HG03342 (cell line): ENCODE results near the gene CPEB3.
"Not testable (repeated sequence)": the region's sequence is repeated elsewhere in the genome, so short reads cannot be mapped to it uniquely, and the experiment has no call there.

Experiments
- ATAC-seq: cut with Tn5 transposase; IDR thresholded peaks from one replicate; pipeline ENCODE4 v1.9.1; 2021; ENCODE audit warnings: mild to moderate bottlenecking, moderate library complexity; ENCODE audit not compliant: unreplicated experiment

CPEB3 gene

DNA sequence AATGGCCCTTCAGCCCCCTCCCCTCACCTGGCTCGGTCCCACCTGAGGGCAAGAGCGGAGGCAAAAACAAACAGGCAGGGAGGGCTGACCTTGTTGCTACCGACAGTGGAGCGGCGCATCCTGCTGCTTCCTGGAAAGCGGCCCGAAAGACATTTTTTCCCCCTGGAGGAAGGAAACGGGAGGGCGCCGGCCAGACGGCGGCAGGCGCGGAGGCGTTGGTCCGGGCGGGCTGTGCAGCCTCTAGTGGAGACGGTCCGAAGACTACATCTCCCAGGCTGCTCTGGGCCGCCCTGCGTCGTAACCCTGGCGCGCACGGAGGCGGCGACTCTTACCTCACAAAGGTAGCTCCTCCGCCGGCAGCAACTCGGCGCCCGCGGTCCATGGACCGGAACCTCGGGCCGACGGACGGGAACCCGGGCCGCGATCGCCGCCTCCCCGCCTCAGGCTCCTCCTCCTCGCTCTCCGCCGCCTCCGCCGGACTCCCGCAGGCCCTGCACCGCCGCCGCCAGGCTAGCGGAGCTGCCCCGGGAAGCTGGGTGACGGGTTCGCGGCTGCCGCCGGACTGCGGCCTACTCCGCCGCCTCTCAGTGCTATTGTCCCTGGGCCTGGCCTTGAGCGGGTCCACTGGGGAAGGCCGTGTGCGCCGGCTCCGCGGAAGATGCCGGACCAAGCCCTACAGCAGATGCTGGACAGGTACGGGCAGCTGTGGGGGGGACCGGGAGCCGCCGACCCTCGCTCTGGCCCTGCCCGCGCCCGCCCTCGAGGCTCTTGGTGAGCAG, at the start of gene CPEB3, which contains the start of gene MARCHF5:
Gene CPEB3, minus strand, starts transcription at position 242 of the 779 bp plus-strand sequence. CDS start 50,728 bp downstream, outside the sequence.
Gene MARCHF5, plus strand, starts transcription at position 331 of the 779 bp plus-strand sequence. Its CDS starts 328 bp downstream, at position 659.
- peak; percentile 96 for ATAC-seq

DNA sequence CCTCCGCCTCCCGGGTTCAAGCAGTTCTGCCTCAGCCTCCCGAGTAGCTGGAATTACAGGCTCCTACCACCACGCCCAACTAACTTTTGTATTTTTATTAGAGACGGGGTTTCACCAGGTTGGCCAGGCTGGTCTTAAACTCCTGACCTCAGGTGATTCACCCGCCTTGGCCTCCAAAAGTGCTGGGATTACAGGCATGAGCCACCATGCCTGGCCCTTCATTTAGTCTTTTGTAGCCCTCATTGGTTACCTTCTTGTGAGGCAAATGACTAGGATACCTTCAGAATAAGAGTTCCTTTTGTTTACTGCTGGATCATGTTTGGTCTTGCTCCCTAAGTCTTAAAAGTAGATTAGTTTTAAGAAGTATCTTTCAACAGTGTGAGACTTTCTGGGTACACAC, 39.0 kb upstream of the CPEB3 start:
- ATAC-seq: not testable (repeated sequence)

DNA sequence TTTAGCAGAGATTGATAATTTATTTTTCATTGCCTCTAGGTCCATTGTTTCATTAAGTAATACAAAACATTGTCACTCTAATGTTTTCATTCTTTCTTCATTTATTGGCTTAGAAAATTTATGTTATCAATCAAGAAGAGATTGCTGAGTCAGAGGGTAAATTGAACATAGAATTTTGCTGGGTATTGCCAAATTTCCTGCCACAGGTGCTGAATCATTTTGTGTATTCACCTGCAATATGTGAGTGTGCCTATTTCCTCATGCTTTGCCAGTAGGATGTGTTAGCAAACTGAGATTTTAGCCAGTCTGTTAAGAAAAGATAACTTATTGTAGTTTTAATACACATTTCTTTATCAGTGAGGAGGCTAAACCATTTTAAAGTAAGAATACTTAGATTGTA, 38.1 kb upstream of the CPEB3 start:
- no peak for ATAC-seq

DNA sequence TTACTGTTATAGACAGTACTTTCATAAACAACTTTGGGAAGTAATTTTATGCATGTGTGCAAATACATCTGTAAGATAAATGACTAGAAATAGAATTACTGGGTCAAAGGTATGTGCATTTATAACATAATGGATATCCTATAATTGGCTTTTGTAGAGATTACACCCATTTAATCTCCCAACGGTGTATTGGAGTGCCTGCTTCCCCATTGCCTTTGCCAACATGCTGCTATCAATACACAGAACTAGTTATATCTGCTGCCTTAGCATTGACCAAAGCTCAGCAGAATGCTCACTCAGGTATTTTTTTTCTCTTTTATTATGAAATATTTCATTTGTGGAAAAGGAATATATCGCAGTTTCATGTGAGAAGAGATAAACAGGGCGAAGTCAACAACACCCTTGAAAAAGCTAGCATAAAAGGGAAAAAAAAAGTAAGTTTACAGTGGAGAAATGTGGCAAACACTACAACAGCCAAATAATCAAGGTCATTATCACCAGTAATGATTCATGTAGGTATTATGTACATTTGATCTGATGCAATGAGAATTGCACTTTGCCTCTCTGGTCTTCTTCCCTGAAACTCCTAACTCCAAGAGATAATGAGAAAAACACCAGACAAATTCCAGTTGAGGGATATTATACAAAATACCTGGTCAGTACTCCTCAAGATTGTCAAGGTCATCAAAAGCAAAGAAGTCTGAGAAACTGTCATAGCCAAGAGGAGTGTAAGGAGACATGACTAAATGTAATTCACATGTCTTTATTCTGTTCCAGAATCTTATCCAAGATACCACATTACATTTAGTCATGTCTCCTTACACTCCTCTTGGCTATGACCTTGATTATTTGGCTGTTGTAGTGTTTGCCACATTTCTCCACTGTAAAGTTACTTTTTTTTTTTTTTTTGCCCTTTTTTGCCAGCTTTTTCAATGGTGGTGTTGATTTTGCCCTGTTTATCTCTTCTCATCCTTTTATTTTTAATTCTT, 36.9 kb upstream of the CPEB3 start:
- no peak for ATAC-seq

DNA sequence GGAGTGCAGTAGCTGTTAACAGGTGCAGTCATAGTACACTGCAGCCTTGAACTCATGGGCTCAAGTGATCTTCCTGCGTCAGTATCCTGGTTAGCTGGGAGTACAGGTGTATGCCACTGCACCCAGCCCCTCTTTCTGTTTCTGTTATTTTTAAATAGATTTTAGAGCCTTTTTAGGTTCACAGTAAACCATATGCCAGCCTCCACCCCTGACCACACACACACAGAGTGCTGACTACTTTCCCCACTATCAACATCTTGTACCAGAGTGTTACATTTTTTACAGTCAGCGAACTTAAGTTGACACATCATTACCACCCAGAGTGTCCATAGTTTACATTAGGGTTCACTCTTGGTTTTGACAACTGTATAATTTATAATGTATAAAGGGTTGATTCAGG, 32.2 kb upstream of the CPEB3 start:
- no peak for ATAC-seq

DNA sequence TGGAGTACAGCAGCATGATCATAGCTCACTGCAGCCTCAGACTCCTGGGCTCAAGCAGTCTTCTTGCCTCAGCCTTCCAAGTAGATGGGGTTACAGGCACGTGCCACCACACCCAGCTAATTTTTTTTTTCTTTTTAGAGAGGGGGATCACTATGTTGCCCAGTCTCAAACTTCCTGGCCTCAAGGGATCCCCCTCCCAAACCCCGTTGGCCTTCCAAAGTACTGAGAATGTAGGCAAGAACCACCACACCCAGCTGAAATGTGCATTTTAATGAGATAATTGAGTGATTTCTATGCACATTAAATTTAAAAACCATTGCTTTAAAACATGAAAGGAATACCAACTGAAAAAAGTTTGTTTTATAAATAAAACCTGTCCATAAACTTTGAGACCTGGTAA, 25.7 kb upstream of the CPEB3 start:
- ATAC-seq: no peak

DNA sequence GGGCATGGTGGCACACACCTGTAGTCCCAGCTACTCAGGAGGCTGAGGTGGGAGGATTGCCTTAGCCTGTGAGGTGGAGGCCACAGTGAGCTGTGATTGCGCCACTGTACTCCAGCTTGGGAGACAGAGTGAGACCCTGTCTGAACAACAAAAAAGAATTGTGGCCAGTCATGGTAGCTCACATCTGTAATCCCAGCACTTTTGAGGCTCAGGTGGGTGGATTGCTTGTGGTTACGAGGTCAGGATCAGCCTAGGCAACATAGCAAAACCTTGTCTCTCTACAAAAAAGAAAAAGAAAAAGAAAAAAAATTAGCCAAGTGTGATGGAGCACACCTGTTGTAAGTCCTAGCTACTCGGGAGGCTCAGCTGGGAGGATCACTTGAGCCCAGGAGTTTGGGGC, 22.9 kb upstream of the CPEB3 start:
- ATAC-seq: no peak

DNA sequence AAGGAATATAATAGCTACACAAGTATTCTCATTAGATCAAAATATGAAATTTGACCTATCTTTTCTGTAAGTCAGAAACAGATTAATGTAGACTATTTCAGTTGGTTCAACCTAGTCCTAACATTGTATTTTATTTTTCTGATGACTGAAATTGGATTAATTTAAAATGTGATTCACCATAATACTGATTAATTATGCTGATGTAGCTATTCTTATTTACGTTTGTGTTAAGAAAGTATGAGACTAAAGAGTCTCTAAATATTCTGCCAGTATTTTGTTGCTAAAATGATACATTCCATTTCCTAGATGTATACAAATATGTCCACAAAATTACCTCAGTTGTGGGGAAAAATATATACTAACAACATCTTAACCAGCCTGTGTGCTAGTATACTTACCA, 18.4 kb upstream of the CPEB3 start:
- ATAC-seq: no peak

DNA sequence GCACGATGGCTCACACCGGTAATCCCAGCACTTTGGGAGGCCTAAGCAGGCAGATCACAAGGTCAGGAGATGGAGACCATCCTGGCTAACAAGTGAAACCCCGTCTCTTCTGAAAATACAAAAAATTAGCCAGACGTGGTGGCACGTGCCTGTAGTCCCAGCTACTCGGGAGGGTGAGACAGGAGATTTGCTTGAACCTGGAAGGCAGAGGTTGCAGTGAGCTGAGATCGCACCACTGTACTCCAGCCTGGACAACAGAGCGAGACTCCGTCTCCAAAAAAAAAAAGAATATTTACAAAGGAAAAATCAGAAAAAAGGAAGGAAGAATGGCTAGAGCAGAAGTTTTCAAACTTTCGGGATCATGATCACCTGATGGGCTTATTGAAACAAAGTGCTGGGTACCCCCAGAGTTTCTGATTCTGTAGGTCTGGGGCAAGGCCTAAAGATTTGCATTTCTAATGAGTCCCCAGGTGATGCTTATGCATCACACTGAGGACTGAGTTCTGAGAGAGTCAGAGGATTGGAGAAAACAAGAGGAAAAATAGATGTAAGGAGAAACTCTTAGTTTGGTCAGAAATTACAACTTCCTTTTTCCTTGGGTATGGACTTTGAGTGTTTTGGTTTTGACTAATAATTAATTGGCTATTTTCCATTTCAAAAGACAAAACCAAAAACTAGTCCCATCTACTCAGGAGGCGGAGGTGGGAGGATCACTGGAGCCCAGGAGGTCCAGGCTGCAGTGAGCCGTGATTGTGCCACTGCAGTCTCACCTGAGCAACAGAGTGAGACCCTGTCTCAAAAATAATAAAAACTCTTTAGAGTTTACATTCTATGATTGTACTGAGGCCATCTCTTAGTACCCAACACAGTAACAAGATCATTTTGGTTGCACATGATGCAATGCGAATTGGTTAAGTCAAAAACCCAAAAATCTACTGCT, 14.5 kb upstream of the CPEB3 start:
- no peak for ATAC-seq

DNA sequence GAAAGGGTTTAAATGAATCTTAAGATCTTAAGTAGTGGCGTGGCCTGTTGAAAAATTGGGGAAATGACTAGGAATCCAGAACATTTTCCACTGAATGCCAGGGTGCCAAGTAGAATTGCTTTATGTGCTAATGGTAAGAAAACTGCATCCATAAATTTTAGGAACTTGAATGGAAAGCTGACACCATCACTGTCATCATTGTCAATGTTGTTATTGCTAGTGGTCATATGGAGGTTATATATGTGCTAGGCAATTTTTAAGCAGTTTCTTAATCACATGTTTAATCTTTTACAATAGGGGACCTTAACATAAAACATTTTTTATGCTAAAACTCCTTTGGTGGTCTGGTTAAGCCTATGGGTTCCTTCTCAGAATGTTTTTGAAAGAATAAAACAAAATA, 13.2 kb upstream of the CPEB3 start:
- no peak for ATAC-seq

DNA sequence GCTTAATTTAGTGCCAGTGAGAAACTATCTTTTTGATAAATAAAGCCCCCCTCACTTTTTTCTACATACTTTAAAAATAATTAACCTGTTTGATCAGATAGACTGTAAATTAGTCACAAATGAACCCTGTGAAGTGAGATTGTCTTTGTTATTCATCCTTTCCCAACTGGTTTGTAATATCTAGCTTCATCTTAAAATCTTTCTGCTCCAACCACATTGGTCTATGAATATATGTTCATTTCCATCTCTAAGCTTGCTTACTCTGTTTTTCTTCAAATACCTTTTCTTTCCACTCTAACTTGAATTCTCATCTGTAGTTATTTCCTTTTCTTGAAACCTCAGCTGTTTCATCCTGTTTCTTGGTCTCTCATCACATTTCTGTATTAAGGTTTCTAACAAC, 12.2 kb upstream of the CPEB3 start:
- ATAC-seq: no peak

DNA sequence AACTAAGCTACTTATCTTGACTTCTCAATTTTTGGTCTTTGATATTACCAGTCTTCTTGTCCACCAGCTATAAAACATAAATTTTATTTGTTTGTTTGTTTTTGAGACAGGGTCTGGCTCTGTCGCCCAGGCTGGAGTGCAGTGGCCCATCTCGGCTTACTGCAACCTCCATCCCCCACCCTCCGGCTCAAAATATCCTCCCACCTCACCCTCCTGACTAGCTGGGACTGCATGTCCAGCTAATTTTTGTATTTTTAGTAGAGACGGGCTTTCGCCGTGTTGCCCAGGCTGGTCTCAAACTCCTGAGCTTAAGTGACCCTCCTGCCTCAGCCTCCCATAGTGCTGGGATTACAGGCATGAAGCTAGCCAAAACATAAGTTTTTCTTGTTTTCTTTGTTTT, 7.6 kb upstream of the CPEB3 start:
- no peak for ATAC-seq

DNA sequence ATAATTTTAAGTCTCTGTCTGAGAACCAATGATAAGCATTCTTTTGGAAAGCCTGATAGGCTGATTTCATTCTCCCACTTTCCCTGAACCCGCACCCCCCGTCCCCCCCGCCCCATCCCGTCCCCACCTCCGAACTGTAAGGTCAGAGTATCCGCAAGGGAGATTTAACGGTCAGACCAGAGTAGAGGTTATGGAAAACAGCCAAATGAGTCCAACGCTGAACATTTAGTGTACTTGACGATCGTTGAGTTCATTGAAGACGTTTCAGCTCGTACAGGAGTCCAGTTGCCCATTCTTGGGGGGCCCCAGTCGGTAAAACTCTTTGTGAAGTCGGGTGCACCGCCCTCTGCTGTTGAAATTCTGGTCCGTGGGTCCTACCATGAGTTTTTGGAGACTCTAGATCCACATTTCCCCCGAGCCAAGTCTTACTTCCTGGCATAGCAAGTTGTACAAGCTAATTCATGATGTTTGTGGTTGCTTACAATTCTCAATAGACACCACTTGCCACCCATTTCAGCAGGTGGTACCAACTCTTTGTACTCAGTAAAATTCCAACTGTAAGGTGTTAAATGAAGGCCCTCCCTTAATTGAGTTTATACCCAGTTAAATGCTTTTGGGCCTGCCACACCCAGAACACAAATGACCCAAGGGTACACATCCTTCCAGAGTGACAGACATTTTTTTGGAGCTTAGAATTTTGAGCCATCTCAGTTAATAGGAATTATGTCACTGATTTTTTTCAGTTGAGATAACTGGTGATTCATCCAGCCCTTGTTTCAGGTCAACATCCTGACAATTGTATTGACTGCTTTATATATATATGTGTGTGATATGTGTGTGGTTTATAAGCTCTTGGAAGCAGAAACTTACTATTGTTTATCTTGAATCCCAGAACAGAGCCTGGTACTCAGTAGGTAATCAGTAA, 1.3 kb upstream of the CPEB3 start:
- no peak for ATAC-seq

DNA sequence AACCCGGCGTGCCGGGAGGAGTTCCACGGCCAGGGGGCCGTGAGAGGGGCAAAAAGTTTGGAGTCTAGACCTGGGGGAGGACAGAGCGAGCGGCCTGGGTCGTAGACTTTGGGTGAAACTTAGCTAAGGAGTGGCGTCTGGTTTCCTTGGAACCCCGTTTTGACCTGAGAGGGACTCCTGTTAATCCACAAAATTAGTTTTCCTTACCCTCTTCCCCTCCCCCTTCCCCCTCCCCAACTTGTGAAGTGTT, 663 bp upstream of the CPEB3 start:
- peak; percentile 12 for ATAC-seq

DNA sequence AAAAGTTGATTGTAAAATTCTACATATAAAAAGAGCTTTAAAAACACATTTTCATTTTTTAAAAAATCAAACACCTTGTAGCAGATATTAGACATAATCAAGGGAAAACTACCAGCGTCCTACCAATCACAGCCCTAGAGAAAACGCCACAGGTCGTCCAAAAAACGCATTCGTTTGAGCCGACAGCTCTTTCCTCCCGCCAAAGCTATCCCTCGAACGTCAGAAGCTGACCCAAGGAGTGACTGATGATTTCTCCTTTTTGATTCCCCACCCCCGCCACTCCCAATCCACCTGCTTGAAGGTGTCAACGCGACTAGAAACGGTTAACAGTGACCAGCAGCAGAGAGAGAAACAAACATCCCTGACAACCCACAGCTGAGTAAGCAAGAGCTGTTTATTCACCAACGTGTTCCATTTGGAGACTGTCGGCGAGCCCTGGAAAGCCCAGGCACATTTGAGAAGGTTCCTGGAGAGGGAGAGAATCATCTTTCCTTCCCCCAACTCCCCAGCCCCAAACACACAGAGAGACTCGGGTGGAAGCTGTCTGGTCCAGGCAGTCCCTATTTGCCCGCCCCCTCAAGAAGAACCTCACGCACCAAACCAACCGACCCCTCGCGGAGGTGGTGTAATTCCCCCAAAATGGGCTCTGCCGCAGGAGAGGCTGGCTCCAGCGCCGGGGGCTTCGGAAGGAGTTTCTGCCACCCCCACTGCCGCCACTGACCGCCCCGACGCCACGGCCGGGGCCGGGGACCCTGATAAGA, 622 bp downstream of the CPEB3 start:
- ATAC-seq: no peak

DNA sequence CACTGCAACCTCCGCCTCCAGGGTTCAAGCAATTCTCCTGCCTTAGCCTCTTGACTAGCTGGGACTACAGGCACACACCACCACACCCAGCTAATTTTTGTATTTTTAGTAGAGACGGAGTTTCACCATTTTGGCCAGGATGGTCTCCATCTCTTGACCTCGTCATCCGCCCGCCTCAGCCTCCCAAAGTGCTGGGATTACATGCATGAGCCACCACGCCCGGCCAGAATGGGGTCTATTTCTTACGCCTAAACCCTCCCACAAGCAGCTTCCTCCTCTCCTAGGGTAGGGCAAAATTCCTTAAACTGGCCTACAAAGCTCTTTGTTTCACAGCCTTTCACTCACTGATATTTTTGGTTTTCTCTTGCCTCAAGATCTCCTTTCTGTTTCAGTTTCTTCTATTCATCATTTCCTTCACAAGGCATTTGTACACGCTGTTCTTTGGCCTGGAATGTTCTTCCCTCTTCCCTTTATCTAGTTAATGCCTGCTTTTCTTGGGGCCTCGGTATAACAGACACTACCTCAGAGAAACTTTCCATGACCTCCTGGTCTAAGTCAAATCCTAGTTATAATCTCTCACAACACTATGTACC, 6.7 kb downstream of the CPEB3 start:
- ATAC-seq: no peak

DNA sequence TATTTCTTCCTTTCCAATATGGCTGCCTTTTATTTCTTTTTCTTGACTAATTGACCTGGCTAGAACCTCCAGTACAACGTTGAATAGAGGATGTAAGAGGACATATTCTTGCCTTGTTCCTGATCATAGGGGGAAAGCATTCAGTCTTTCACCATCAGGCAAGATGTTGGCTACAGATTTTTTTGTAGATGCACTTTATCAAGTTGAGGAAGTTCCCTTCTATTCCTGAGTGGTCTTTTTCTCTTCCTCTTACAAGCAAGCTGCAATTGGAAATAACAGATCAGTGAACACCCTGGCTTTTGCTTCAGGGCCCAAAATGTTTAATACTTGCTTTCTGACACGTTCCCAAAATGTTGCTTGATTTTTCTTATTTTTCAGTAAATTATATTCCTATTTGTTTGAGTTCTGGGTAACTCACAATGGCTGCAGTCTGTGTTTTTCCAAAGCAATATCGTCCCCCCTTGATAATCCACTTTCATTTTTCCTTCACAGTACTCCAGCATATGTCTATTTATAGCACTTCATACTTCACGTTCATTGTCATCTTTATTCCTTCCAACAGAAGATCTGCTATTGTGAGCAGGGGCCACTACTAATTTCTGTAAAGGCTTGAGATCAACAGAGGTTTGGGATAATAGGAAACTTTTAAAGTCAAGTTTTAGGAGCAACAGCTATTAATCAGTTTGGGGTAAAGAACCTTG, 11.7 kb downstream of the CPEB3 start:
- no peak for ATAC-seq

DNA sequence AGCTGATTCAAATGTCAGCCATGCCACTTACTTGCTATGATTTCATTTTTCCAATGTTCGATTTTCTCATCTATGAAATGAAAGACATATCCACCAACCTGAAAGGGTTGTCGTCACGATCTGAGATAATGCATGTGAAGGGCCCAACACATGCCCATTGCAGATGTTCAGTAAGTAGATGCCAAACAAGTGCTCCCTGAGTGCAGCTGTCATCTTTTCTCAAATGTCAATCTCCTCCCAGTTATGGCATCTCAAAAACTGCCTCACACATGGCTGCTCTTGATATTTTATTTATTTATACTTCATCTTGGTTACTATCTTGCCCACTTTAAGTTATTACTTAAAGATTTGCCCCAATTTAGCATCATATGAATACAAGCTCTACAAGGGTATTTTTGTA, 16.8 kb downstream of the CPEB3 start:
- ATAC-seq: no peak
